Calu3 (cell line): ENCODE measurements around the gene KRT77. TPM values are rescaled to one million over a fixed set of nuclear protein-coding genes. Genes with fewer than 3 reads are reported as not detected.

ENCODE experiments used
- BruUV-seq: library from RNA; stranded (reverse); fragments of 400-500 nt; replicated peaks from 2 replicates; lab custom pipeline; 2021; lab: Mats Ljungman, UMichigan
- CTCF ChIA-PET: fragments of 300-600 bp; sonication (Branson Sonifier 250); formaldehyde crosslinking; loops from one replicate; lab custom pipeline; 2022; ENCODE audit warnings: antibody characterized with exemption; lab: Charles Lee
- DNase-seq: peaks from one replicate; pipeline ENCODE4 v3.0.0; 2022
- H3K27ac Mint-ChIP-seq: one replicate; pipeline ENCODE4 v1.8.0; 2022; ENCODE audit warnings: mixed read lengths; ENCODE audit not compliant: unreplicated experiment
- H3K27me3 Mint-ChIP-seq: one replicate; pipeline ENCODE4 v1.8.0; 2022; ENCODE audit warnings: mixed read lengths; ENCODE audit not compliant: unreplicated experiment
- H3K36me3 Mint-ChIP-seq: one replicate; pipeline ENCODE4 v1.8.0; 2022; ENCODE audit warnings: mild to moderate bottlenecking, moderate library complexity, mixed read lengths; ENCODE audit not compliant: insufficient read depth, unreplicated experiment
- H3K4me1 Mint-ChIP-seq: one replicate; pipeline ENCODE4 v1.8.0; 2022; ENCODE audit warnings: mild to moderate bottlenecking, low read depth, mixed read lengths; ENCODE audit not compliant: unreplicated experiment
- H3K4me3 Mint-ChIP-seq: one replicate; pipeline ENCODE4 v1.8.0; 2022; ENCODE audit warnings: mild to moderate bottlenecking, low read depth, moderate library complexity, mixed read lengths; ENCODE audit not compliant: unreplicated experiment
- H3K9me3 Mint-ChIP-seq: one replicate; pipeline ENCODE4 v1.8.0; 2022; ENCODE audit warnings: low read depth, mixed read lengths; ENCODE audit not compliant: unreplicated experiment
- CTCF ChIP-seq: fragments of 200-600 bp; IDR thresholded peaks from one replicate; pipeline ENCODE4 v1.8.0; 2022; ENCODE audit warnings: antibody characterized with exemption; ENCODE audit not compliant: unreplicated experiment
- intact Hi-C: fragments of 100-400 bp; cut with micrococcal nuclease; formaldehyde crosslinking; loops from one replicate; pipeline ENCODE4 v1.10.0; 2022; ENCODE audit not compliant: unreplicated experiment
- total RNA-seq: library from RNA; stranded (reverse); gene quantifications from 2 replicates; pipeline ENCODE4 v1.2.3, GENCODE V29; 2022

The KRT77 gene
- total RNA-seq, 1 experiment from 2014 or later = not detected

- CTCF ChIA-PET = no interaction called here
- Mint-ChIP-seq H3K27me3 (peaks cover 59% of the 10 kb centered on the region), H3K4me3 (no peak overlapping the region), H3K9me3 (no peaks in the 10 kb centered on the region), H3K27ac (no peak overlapping the region), H3K4me1 (peaks cover 9% of the 10 kb centered on the region), H3K36me3 (no peaks in the 10 kb centered on the region)
- intact Hi-C loops = no loop called here
- BruUV-seq = no TSS peak
- TF ChIP-seq CTCF = no peak
- no peak for DNase-seq
These were observed 43.9 kb downstream of the KRT77 start for GRCh38 chr12:52659395-52659794.

GRCh38 chr12:52658196-52658595 is 45.1 kb downstream of the KRT77 start:
- intact Hi-C loops = no loop called here
- no peak for TF ChIP-seq CTCF
- BruUV-seq = no TSS peak
- H3K27ac Mint-ChIP-seq = no peak overlapping the region
- H3K4me3 Mint-ChIP-seq = no peak overlapping the region
- CTCF ChIA-PET = no interaction called here
- H3K4me1 Mint-ChIP-seq = peaks cover 9% of the 10 kb centered on the region
- no peaks in the 10 kb centered on the region for H3K36me3 Mint-ChIP-seq
- H3K9me3 Mint-ChIP-seq = no peaks in the 10 kb centered on the region
- H3K27me3 Mint-ChIP-seq = peaks cover 71% of the 10 kb centered on the region
- DNase-seq = no peak

GRCh38 chr12:52657250-52657902 is 45.9 kb downstream of the KRT77 start:
- BruUV-seq = no TSS peak
- intact Hi-C loops = no loop called here
- Mint-ChIP-seq H3K27me3 (peaks cover 77% of the 10 kb centered on the region), H3K9me3 (no peaks in the 10 kb centered on the region), H3K4me1 (peaks cover 9% of the 10 kb centered on the region), H3K36me3 (no peaks in the 10 kb centered on the region), H3K27ac (no peak overlapping the region), H3K4me3 (no peak overlapping the region)
- TF ChIP-seq CTCF = no peak
- CTCF ChIA-PET = no interaction called here
- DNase-seq = no peak

- H3K4me3 Mint-ChIP-seq = no peak overlapping the region
- DNase-seq = no peak
- no peak for TF ChIP-seq CTCF
- no peak overlapping the region for H3K27ac Mint-ChIP-seq
- H3K27me3 Mint-ChIP-seq = peaks cover 77% of the 10 kb centered on the region
- no peaks in the 10 kb centered on the region for H3K36me3 Mint-ChIP-seq
- CTCF ChIA-PET = no interaction called here
- H3K9me3 Mint-ChIP-seq = no peaks in the 10 kb centered on the region
- no TSS peak for BruUV-seq
- H3K4me1 Mint-ChIP-seq = peaks cover 9% of the 10 kb centered on the region
- intact Hi-C loops = loop anchor here (1.0 kb wide), 1 partner anchor 16 kb away; no protein-coding TSS in a partner anchor
These were observed 46.7 kb downstream of the KRT77 start for GRCh38 chr12:52656616-52657015.
